Measurements from ENCODE around the gene DDX42. TPM values are rescaled to one million over a fixed set of nuclear protein-coding genes. Genes with fewer than 3 reads are reported as not detected.
A peak's percentile ranks its signal among the peaks of the same experiment; 100 is the strongest.
"Not testable (repeated sequence)": the region's sequence is repeated elsewhere in the genome, so short reads cannot be mapped to it uniquely, and the experiment has no call there.

Gene DDX42
- total and polyA plus RNA-seq, 5 experiments from 2014 or later, result 8.9 to 175 (median 18.5) TPM

GRCh38 chr17:63780928-63781327 lies 7.0 kb downstream of the DDX42 start:
- Mint-ChIP-seq H3K27me3 (no peaks in the 10 kb centered on the region), H3K36me3 (peaks cover 0 to 84% (median 0%) of the 10 kb centered on the region in 3 donors), H3K4me1 (peaks cover 37 to 88% (median 76%) of the 10 kb centered on the region in 4 donors), H3K27ac (peak overlapping the region in 4 of 10 donors; percentile 42 to 85 (median 66)), H3K4me3 (peak overlapping the region in 2 of 10 donors; percentile 23 to 36), H3K9me3 (no peaks in the 10 kb centered on the region)
- ATAC-seq (no peak), DNase-seq (no peak)
- POLR2A ChIA-PET, result interaction anchor here (0.5 to 1.0 kb wide), 2 partner anchors 74 to 214 kb away, joined by 3 to 4 read pairs; no protein-coding TSS in a partner anchor

GRCh38 chr17:63783522-63783921 lies 9.6 kb downstream of the DDX42 start:
- peaks cover 0 to 78% (median 3%) of the 10 kb centered on the region in 3 donors for H3K36me3 Mint-ChIP-seq
- H3K4me3 Mint-ChIP-seq, result peak overlapping the region in 1 of 10 donors; percentile 22
- ATAC-seq (no peak), DNase-seq (no peak)
- H3K4me1 Mint-ChIP-seq, result peaks cover 24 to 65% (median 54%) of the 10 kb centered on the region in 4 donors
- peak overlapping the region in 9 of 10 donors; percentile 2 to 89 (median 48) for H3K27ac Mint-ChIP-seq
- no peaks in the 10 kb centered on the region for H3K9me3 Mint-ChIP-seq
- no peaks in the 10 kb centered on the region for H3K27me3 Mint-ChIP-seq
- POLR2A ChIA-PET, result interaction anchor here (1.1 to 2.5 kb wide), 2 partner anchors 9 to 85 kb away, joined by 4 to 12 read pairs; partner anchors contain the start of genes CCDC47 and DDX42

GRCh38 chr17:63785556-63785955 lies 11.6 kb downstream of the DDX42 start:
- Mint-ChIP-seq H3K27me3 (no peaks in the 10 kb centered on the region), H3K4me3 (no peak overlapping the region), H3K27ac (peak overlapping the region in 3 of 10 donors; percentile 17 to 66 (median 44)), H3K36me3 (peaks cover 0 to 77% (median 3%) of the 10 kb centered on the region in 3 donors), H3K9me3 (no peaks in the 10 kb centered on the region), H3K4me1 (peaks cover 18 to 49% (median 40%) of the 10 kb centered on the region in 4 donors)
- ATAC-seq, result no peak
- DNase-seq, result no peak
- POLR2A ChIA-PET, result interaction anchor here (2.8 kb wide), 1 partner anchor 11 kb away, joined by 13 read pairs; the partner anchor contains the start of genes CCDC47 and DDX42

GRCh38 chr17:63786117-63786516 lies 12.1 kb downstream of the DDX42 start:
- Mint-ChIP-seq H3K9me3 (no peaks in the 10 kb centered on the region), H3K27me3 (no peaks in the 10 kb centered on the region), H3K4me3 (no peak overlapping the region), H3K36me3 (peaks cover 0 to 74% (median 3%) of the 10 kb centered on the region in 3 donors), H3K4me1 (peaks cover 16 to 46% (median 34%) of the 10 kb centered on the region in 4 donors), H3K27ac (peak overlapping the region in 3 of 10 donors; percentile 25 to 66 (median 44))
- DNase-seq, result no peak
- ATAC-seq, result no peak
- POLR2A ChIA-PET, result interaction anchor here (2.8 kb wide), 1 partner anchor 12 kb away, joined by 13 read pairs; the partner anchor contains the start of genes CCDC47 and DDX42

- no peak for ATAC-seq
- Mint-ChIP-seq H3K27ac (peak overlapping the region in 2 of 10 donors; percentile 6 to 38), H3K4me3 (no peak overlapping the region), H3K4me1 (peaks cover 14 to 39% (median 29%) of the 10 kb centered on the region in 4 donors), H3K27me3 (no peaks in the 10 kb centered on the region), H3K36me3 (peaks cover 0 to 73% (median 3%) of the 10 kb centered on the region in 3 donors), H3K9me3 (no peaks in the 10 kb centered on the region)
- DNase-seq, result no peak
- POLR2A ChIA-PET, result interaction anchor here (0.7 to 2.8 kb wide), 2 partner anchors 13 to 45 kb away, joined by 3 to 13 read pairs; partner anchors contain the start of genes CCDC47 and DDX42
Measured at GRCh38 chr17:63786971-63787711, 13.2 kb downstream of the DDX42 start.

GRCh38 chr17:63790057-63790456 lies 16.1 kb downstream of the DDX42 start:
- POLR2A ChIA-PET, result interaction anchor here (1.2 kb wide), 2 partner anchors 92 to 95 kb away, joined by 3 to 5 read pairs; no protein-coding TSS in a partner anchor
- no peak for DNase-seq
- Mint-ChIP-seq H3K27ac (no peak overlapping the region), H3K27me3 (no peaks in the 10 kb centered on the region), H3K4me3 (no peak overlapping the region), H3K4me1 (peaks cover 2 to 20% (median 11%) of the 10 kb centered on the region in 4 donors), H3K36me3 (peaks cover 6 to 79% (median 12%) of the 10 kb centered on the region in 3 donors), H3K9me3 (no peaks in the 10 kb centered on the region)
- ATAC-seq, result no peak

GRCh38 chr17:63792055-63792729 lies 18.2 kb downstream of the DDX42 start:
- DNase-seq, result no peak
- peaks cover 6 to 90% (median 19%) of the 10 kb centered on the region in 3 donors for H3K36me3 Mint-ChIP-seq
- H3K4me3 Mint-ChIP-seq, result no peak overlapping the region
- H3K27me3 Mint-ChIP-seq, result no peaks in the 10 kb centered on the region
- H3K27ac Mint-ChIP-seq, result no peak overlapping the region
- no peak for ATAC-seq
- H3K9me3 Mint-ChIP-seq, result no peaks in the 10 kb centered on the region
- POLR2A ChIA-PET, result no interaction called here
- H3K4me1 Mint-ChIP-seq, result peaks cover 2 to 15% (median 5%) of the 10 kb centered on the region in 4 donors

- not testable (repeated sequence) for DNase-seq, H3K4me3 Mint-ChIP-seq, ATAC-seq, H3K9me3 Mint-ChIP-seq, H3K4me1 Mint-ChIP-seq, H3K27me3 Mint-ChIP-seq, H3K27ac Mint-ChIP-seq
- peaks cover 6 to 97% (median 33%) of the 10 kb centered on the region in 3 donors for H3K36me3 Mint-ChIP-seq
- POLR2A ChIA-PET, result interaction anchor here (0.9 kb wide), 1 partner anchor 15 kb away, joined by 6 read pairs; no protein-coding TSS in a partner anchor
Measured at GRCh38 chr17:63796375-63796774, 22.4 kb downstream of the DDX42 start.

- Mint-ChIP-seq H3K4me3 (no peak overlapping the region), H3K36me3 (peaks cover 6 to 98% (median 31%) of the 10 kb centered on the region in 3 donors), H3K9me3 (no peaks in the 10 kb centered on the region), H3K4me1 (peaks cover 0 to 10% (median 5%) of the 10 kb centered on the region in 4 donors), H3K27ac (no peak overlapping the region), H3K27me3 (no peaks in the 10 kb centered on the region)
- DNase-seq, result no peak
- no peak for ATAC-seq
- POLR2A ChIA-PET, result interaction anchor here (0.6 to 1.6 kb wide), 4 partner anchors 21 to 103 kb away, joined by 3 read pairs; no protein-coding TSS in a partner anchor
Measured at GRCh38 chr17:63798572-63799106, 24.7 kb downstream of the DDX42 start.

GRCh38 chr17:63800783-63801182 lies 26.8 kb downstream of the DDX42 start:
- Mint-ChIP-seq H3K36me3 (peaks cover 0 to 97% (median 26%) of the 10 kb centered on the region in 3 donors), H3K9me3 (no peaks in the 10 kb centered on the region), H3K27me3 (no peaks in the 10 kb centered on the region), H3K4me3 (no peak overlapping the region), H3K4me1 (peaks cover 0 to 5% (median 2%) of the 10 kb centered on the region in 4 donors), H3K27ac (peak overlapping the region in 5 of 10 donors; percentile 9 to 87 (median 54))
- no peak for ATAC-seq
- POLR2A ChIA-PET, result no interaction called here
- DNase-seq, result no peak

GRCh38 chr17:63804328-63804727 lies 30.4 kb downstream of the DDX42 start:
- Mint-ChIP-seq H3K27ac (peak overlapping the region in 8 of 10 donors; percentile 0 to 83 (median 72)), H3K4me3 (no peak overlapping the region), H3K9me3 (no peaks in the 10 kb centered on the region), H3K4me1 (peaks cover 0 to 5% (median 2%) of the 10 kb centered on the region in 4 donors), H3K36me3 (peaks cover 0 to 94% (median 30%) of the 10 kb centered on the region in 3 donors), H3K27me3 (no peaks in the 10 kb centered on the region)
- no peak for ATAC-seq
- no peak for DNase-seq
- POLR2A ChIA-PET, result interaction anchor here (1.2 kb wide), 1 partner anchor 111 kb away, joined by 4 read pairs; no protein-coding TSS in a partner anchor

GRCh38 chr17:63805591-63805990 lies 31.6 kb downstream of the DDX42 start:
- Mint-ChIP-seq H3K4me3 (no peak overlapping the region), H3K36me3 (peaks cover 0 to 94% (median 25%) of the 10 kb centered on the region in 3 donors), H3K27me3 (no peaks in the 10 kb centered on the region), H3K27ac (peak overlapping the region in 5 of 10 donors; percentile 2 to 49 (median 13)), H3K4me1 (peaks cover 0 to 5% (median 1%) of the 10 kb centered on the region in 4 donors), H3K9me3 (no peaks in the 10 kb centered on the region)
- no peak for DNase-seq
- no peak for ATAC-seq
- POLR2A ChIA-PET, result no interaction called here
